IPS-NIHi7 (cell line): ENCODE results near the gene ACTN4.

ENCODE experiments used
- DNase-seq: peaks from one replicate; pipeline ENCODE4 v3.0.0; 2012; ENCODE audit warnings: mixed read lengths; ENCODE audit errors: extremely low spot score

The ACTN4 gene

GRCh38 chr19:38661136-38661535, 13.7 kb downstream of the ACTN4 start:
- DNase-seq, result no peak

GRCh38 chr19:38661996-38662395, 14.5 kb downstream of the ACTN4 start:
- DNase-seq, result no peak

GRCh38 chr19:38662537-38663155, 15.2 kb downstream of the ACTN4 start:
- DNase-seq, result no peak

GRCh38 chr19:38663156-38663651, 15.8 kb downstream of the ACTN4 start:
- DNase-seq, result no peak

- no peak for DNase-seq
These were observed 16.6 kb downstream of the ACTN4 start for GRCh38 chr19:38663957-38664502.

GRCh38 chr19:38664503-38665211, 17.2 kb downstream of the ACTN4 start:
- no peak for DNase-seq

GRCh38 chr19:38665219-38665931, 17.9 kb downstream of the ACTN4 start:
- DNase-seq, result no peak

- peak; percentile 78 for DNase-seq
These were observed 18.7 kb downstream of the ACTN4 start for GRCh38 chr19:38665950-38666662.

GRCh38 chr19:38666663-38667511, 19.4 kb downstream of the ACTN4 start:
- no peak for DNase-seq

- DNase-seq, result no peak
These were observed 20.3 kb downstream of the ACTN4 start for GRCh38 chr19:38667661-38668171.

- no peak for DNase-seq
These were observed 22.1 kb downstream of the ACTN4 start for GRCh38 chr19:38669552-38669951.

GRCh38 chr19:38670921-38671398, 23.5 kb downstream of the ACTN4 start:
- no peak for DNase-seq

- DNase-seq, result no peak
These were observed 24.2 kb downstream of the ACTN4 start for GRCh38 chr19:38671654-38672053.

- no peak for DNase-seq
These were observed 25.6 kb downstream of the ACTN4 start for GRCh38 chr19:38673030-38673429.

GRCh38 chr19:38674388-38675171, 27.1 kb downstream of the ACTN4 start:
- DNase-seq, result no peak

GRCh38 chr19:38675611-38676010, 28.2 kb downstream of the ACTN4 start:
- DNase-seq, result no peak

GRCh38 chr19:38676023-38676877, 28.8 kb downstream of the ACTN4 start:
- no peak for DNase-seq

- no peak for DNase-seq
These were observed 29.6 kb downstream of the ACTN4 start for GRCh38 chr19:38676878-38677646.
